H9 (cell line): ENCODE measurements around the gene NRG3. TPM values are rescaled to one million over a fixed set of nuclear protein-coding genes. Genes with fewer than 3 reads are reported as not detected.

Experiments
- DNase-seq: peaks from one replicate; pipeline ENCODE4 v3.0.0-alpha.2; 2017
- H2AFZ ChIP-seq: one replicate; pipeline ENCODE4 v1.6.1; 2013; ENCODE audit warnings: mild to moderate bottlenecking, low read length, control low read depth, moderate library complexity
- H2AK5ac ChIP-seq: 2 replicates; pipeline ENCODE4 v1.6.1; 2013; ENCODE audit warnings: low read length, control low read depth, mixed read lengths; ENCODE audit not compliant: insufficient read length
- H2BK120ac ChIP-seq: one replicate; pipeline ENCODE4 v1.6.1; 2013; ENCODE audit warnings: low read depth, mild to moderate bottlenecking, low read length, control low read depth, inconsistent platforms; ENCODE audit not compliant: poor library complexity, severe bottlenecking
- H2BK12ac ChIP-seq: 2 replicates; pipeline ENCODE4 v1.6.1; 2013; ENCODE audit warnings: low read length, control low read depth, mixed read lengths, low read depth; ENCODE audit not compliant: insufficient read length
- H2BK15ac ChIP-seq: 2 replicates; pipeline ENCODE4 v1.6.1; 2013; ENCODE audit warnings: low read depth, low read length, control low read depth
- H2BK20ac ChIP-seq: one replicate; pipeline ENCODE4 v1.6.1; 2013; ENCODE audit warnings: low read depth, mild to moderate bottlenecking, low read length, control low read depth, inconsistent platforms; ENCODE audit not compliant: poor library complexity, severe bottlenecking
- H2BK5ac ChIP-seq: 2 replicates; pipeline ENCODE4 v1.6.1; 2013; ENCODE audit warnings: low read length, control low read depth, mixed read lengths; ENCODE audit not compliant: insufficient read length
- H3K14ac ChIP-seq: 2 replicates; pipeline ENCODE4 v1.6.1; 2013; ENCODE audit warnings: low read length, control low read depth; ENCODE audit not compliant: insufficient read depth
- H3K18ac ChIP-seq: 2 replicates; pipeline ENCODE4 v1.6.1; 2013; ENCODE audit warnings: low read depth, mild to moderate bottlenecking, mixed read lengths, low read length, control low read depth; ENCODE audit not compliant: insufficient read length
- H3K23ac ChIP-seq: 2 replicates; pipeline ENCODE4 v1.6.1; 2013; ENCODE audit warnings: low read length, control low read depth, mixed read lengths, low read depth; ENCODE audit not compliant: insufficient read length
- H3K23me2 ChIP-seq: 2 replicates; pipeline ENCODE4 v1.6.1; 2013; ENCODE audit warnings: low read depth, mild to moderate bottlenecking, mixed read lengths, low read length, control low read depth; ENCODE audit not compliant: insufficient read length, poor library complexity, severe bottlenecking
- H3K27ac ChIP-seq: 2 replicates; pipeline ENCODE4 v1.5.1; 2013; ENCODE audit warnings: low read length, control low read depth, mixed read lengths, low read depth; ENCODE audit not compliant: insufficient read length
- H3K27me3 ChIP-seq: 2 replicates; pipeline ENCODE4 v1.6.1; 2013; ENCODE audit warnings: low read length, control low read depth, inconsistent platforms; ENCODE audit not compliant: insufficient read depth
- H3K4ac ChIP-seq: 2 replicates; pipeline ENCODE4 v1.6.1; 2013; ENCODE audit warnings: low read depth, mild to moderate bottlenecking, control low read depth, inconsistent platforms, low read length, moderate library complexity
- H3K4me1 ChIP-seq: 2 replicates; pipeline ENCODE4 v1.6.1; 2013; ENCODE audit warnings: low read length, control low read depth, inconsistent platforms; ENCODE audit not compliant: insufficient read depth
- H3K4me2 ChIP-seq: 2 replicates; pipeline ENCODE4 v1.6.1; 2013; ENCODE audit warnings: low read length, control low read depth, mixed read lengths; ENCODE audit not compliant: insufficient read length, insufficient read depth
- H3K56ac ChIP-seq: 2 replicates; pipeline ENCODE4 v1.6.1; 2013; ENCODE audit warnings: low read depth, mild to moderate bottlenecking, mixed read lengths, low read length, control low read depth; ENCODE audit not compliant: insufficient read length
- H3K79me1 ChIP-seq: 2 replicates; pipeline ENCODE4 v1.6.1; 2013; ENCODE audit warnings: low read depth, mild to moderate bottlenecking, moderate library complexity, low read length, control low read depth, inconsistent platforms; ENCODE audit not compliant: insufficient read depth, poor library complexity, severe bottlenecking
- H3K79me2 ChIP-seq: 2 replicates; pipeline ENCODE4 v1.6.1; 2013; ENCODE audit warnings: low read length, control low read depth, inconsistent platforms; ENCODE audit not compliant: insufficient read depth
- H3K9ac ChIP-seq: 2 replicates; pipeline ENCODE4 v1.6.1; 2013; ENCODE audit warnings: low read length, control low read depth, mixed read lengths; ENCODE audit not compliant: insufficient read length; ENCODE audit errors: extremely low read depth
- H3K9me3 ChIP-seq: one replicate; pipeline ENCODE4 v1.6.1; 2013; ENCODE audit warnings: low read depth, low read length, inconsistent platforms; ENCODE audit not compliant: control insufficient read depth
- H3T11ph ChIP-seq: one replicate; pipeline ENCODE4 v1.6.1; 2013; ENCODE audit warnings: mild to moderate bottlenecking, low read length, control low read depth, inconsistent platforms
- H4K20me1 ChIP-seq: one replicate; pipeline ENCODE4 v1.6.1; 2013; ENCODE audit not compliant: control insufficient read depth, insufficient read length, insufficient read depth
- H4K5ac ChIP-seq: 2 replicates; pipeline ENCODE4 v1.6.1; 2013; ENCODE audit warnings: low read depth, mild to moderate bottlenecking, mixed read lengths, low read length, control low read depth; ENCODE audit not compliant: insufficient read length
- H4K8ac ChIP-seq: replicated peaks from 2 replicates; pipeline ENCODE4 v1.6.1; 2013; ENCODE audit warnings: low read length, control low read depth, mixed read lengths, low read depth; ENCODE audit not compliant: insufficient read length
- H4K91ac ChIP-seq: 2 replicates; pipeline ENCODE4 v1.6.1; 2013; ENCODE audit warnings: low read depth, mild to moderate bottlenecking, moderate library complexity, mixed read lengths, low read length, control low read depth; ENCODE audit not compliant: insufficient read length
- H3K27ac Mint-ChIP-seq, 3 experiments: 2 replicates in 2 of 3; 3 replicates in 1 of 3; pipeline ENCODE4 v1.8.0; 2020 to 2021; ENCODE audit warnings: mixed read lengths in 3 of 3, mild to moderate bottlenecking in 1 of 3, moderate library complexity in 1 of 3
- H3K27me3 Mint-ChIP-seq: 2 replicates; pipeline ENCODE4 v1.8.0; 2021; ENCODE audit warnings: low read depth, mild to moderate bottlenecking, moderate library complexity, mixed read lengths
- H3K36me3 Mint-ChIP-seq, 3 experiments: 2 replicates in 2 of 3; 3 replicates in 1 of 3; pipeline ENCODE4 v1.8.0; 2020 to 2021; ENCODE audit warnings: low read depth in 3 of 3, mixed read lengths in 3 of 3; ENCODE audit not compliant: insufficient read depth in 1 of 3
- H3K4me1 Mint-ChIP-seq, 2 experiments: 2 replicates each; pipeline ENCODE4 v1.8.0; 2020; ENCODE audit warnings: mixed read lengths in 2 of 2
- H3K4me3 Mint-ChIP-seq, 2 experiments: 2 replicates in 1 of 2; 3 replicates in 1 of 2; pipeline ENCODE4 v1.8.0; 2020 to 2021; ENCODE audit warnings: mild to moderate bottlenecking in 2 of 2, mixed read lengths in 2 of 2, moderate library complexity in 1 of 2
- H3K9me3 Mint-ChIP-seq, 2 experiments: 2 replicates in 1 of 2; 3 replicates in 1 of 2; pipeline ENCODE4 v1.8.0; 2020; ENCODE audit warnings: mild to moderate bottlenecking in 2 of 2, mixed read lengths in 2 of 2, moderate library complexity in 1 of 2
- WGBS: extraction: QIAGEN DNeasy Blood & Tissue Kit; methylation state at CpG from one replicate; pipeline ENCODE4 v1.1.7; 2013; ENCODE audit warnings: missing lambda C conversion rate, low lambda C conversion rate, mixed read lengths; ENCODE audit not compliant: insufficient read length; ENCODE audit errors: extremely low coverage; 5-methylcytosine and 5-hydroxymethylcytosine counted together
- total RNA-seq: library from RNA; stranded (reverse); gene quantifications from 2 replicates; pipeline ENCODE4 v1.2.1, GENCODE V29; 2021
- TF ChIP-seq, protein P1 (sequence below): fragments of 200-600 bp; sonication (generic); conservative IDR thresholded peaks from 3 replicates; pipeline ENCODE4 v1.8.0; 2021; ENCODE audit warnings: antibody characterized with exemption, mild to moderate bottlenecking

NRG3 gene
- total RNA-seq, 1 experiment from 2014 or later, result 1.6 TPM

DNA sequence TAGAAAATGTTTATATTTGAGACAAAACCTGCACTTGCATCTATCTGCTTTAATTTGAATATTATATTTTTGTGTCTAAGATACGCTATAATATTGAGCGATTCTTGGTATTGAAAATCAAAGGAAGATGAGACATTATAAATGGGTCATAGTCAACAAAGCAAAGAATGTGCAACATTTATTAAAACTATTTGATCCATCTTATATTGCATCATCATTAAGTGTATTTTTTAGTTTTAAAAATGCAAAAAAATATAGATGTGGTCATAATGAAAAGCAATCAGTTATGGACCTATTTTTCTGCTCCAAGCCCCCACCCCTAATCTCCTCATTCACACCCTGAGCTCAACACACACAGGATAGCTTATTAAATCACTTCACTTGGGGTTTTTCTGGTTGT, 847.3 kb downstream of the NRG3 start:
- Histone ChIP-seq H3K23me2 (no peaks in the 10 kb centered on the region), H3K27me3 (no peaks in the 10 kb centered on the region), H3K4ac (no peak overlapping the region), H2BK15ac (no peak overlapping the region), H4K91ac (no peak overlapping the region), H2BK20ac (no peak overlapping the region), H3K23ac (no peak overlapping the region), H4K20me1 (no peaks in the 10 kb centered on the region), H2BK120ac (no peak overlapping the region), H3K18ac (no peak overlapping the region), H3K79me2 (no peaks in the 10 kb centered on the region), H3K4me2 (no peak overlapping the region), H3K27ac (no peak overlapping the region), H4K8ac (no peak overlapping the region), H3K9ac (no peak overlapping the region), H2AFZ (no peak overlapping the region), H3K79me1 (no peaks in the 10 kb centered on the region), H2BK12ac (no peak overlapping the region), H4K5ac (no peak overlapping the region), H2AK5ac (no peak overlapping the region), H3T11ph (no peak overlapping the region), H3K14ac (no peak overlapping the region), H3K56ac (no peak overlapping the region), H3K4me1 (no peaks in the 10 kb centered on the region), H3K9me3 (no peaks in the 10 kb centered on the region), H2BK5ac (no peak overlapping the region)
- no CpG with 5 or more reads among the region's 2 CpGs for WGBS
- H3K27me3 Mint-ChIP-seq, result no peaks in the 10 kb centered on the region; the same call in 1 of the 2 replicates
- peaks cover 10% of the 10 kb centered on the region in 2 experiments for H3K9me3 Mint-ChIP-seq
- H3K4me1 Mint-ChIP-seq, result no peaks in the 10 kb centered on the region
- TF ChIP-seq, protein P1, sequence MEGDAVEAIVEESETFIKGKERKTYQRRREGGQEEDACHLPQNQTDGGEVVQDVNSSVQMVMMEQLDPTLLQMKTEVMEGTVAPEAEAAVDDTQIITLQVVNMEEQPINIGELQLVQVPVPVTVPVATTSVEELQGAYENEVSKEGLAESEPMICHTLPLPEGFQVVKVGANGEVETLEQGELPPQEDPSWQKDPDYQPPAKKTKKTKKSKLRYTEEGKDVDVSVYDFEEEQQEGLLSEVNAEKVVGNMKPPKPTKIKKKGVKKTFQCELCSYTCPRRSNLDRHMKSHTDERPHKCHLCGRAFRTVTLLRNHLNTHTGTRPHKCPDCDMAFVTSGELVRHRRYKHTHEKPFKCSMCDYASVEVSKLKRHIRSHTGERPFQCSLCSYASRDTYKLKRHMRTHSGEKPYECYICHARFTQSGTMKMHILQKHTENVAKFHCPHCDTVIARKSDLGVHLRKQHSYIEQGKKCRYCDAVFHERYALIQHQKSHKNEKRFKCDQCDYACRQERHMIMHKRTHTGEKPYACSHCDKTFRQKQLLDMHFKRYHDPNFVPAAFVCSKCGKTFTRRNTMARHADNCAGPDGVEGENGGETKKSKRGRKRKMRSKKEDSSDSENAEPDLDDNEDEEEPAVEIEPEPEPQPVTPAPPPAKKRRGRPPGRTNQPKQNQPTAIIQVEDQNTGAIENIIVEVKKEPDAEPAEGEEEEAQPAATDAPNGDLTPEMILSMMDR, result no peak
- H3K27ac Mint-ChIP-seq, result no peak overlapping the region
- peaks cover 2 to 14% (median 7%) of the 10 kb centered on the region in 3 experiments for H3K36me3 Mint-ChIP-seq
- DNase-seq, result no peak
- H3K4me3 Mint-ChIP-seq, result no peak overlapping the region
